HepG2 (cell line): ENCODE results near the gene SLC45A1. TPM values are rescaled to one million over a fixed set of nuclear protein-coding genes. Genes with fewer than 3 reads are reported as not detected.

Experiments
- KAT2B ChIP-seq: fragments of 150-350 bp; IDR thresholded peaks from 2 replicates; pipeline ENCODE4 v1.6.1; 2014; ENCODE audit warnings: low read depth, low read length, borderline replicate concordance
- KAT8 ChIP-seq: IDR thresholded peaks from 2 replicates; pipeline ENCODE4 v1.6.1; 2016; ENCODE audit warnings: missing genetic modification reagents, missing compliant biosample characterization
- LCORL ChIP-seq, 2 experiments: fragments of 450-650 bp in 1 of 2; sonication (generic) in 1 of 2; formaldehyde crosslinking in 1 of 2; IDR thresholded peaks; 2 replicates each; pipeline versions ENCODE4 v1.5.0 to v1.6.1; 2017 to 2020; ENCODE audit warnings: antibody characterized with exemption in 1 of 2, missing genetic modification reagents in 1 of 2
- MEF2D ChIP-seq: sonication (generic); formaldehyde crosslinking; IDR thresholded peaks from 2 replicates; pipeline ENCODE4 v1.5.1; 2020; ENCODE audit warnings: mild to moderate bottlenecking, missing genetic modification reagents
- NFIC ChIP-seq: IDR thresholded peaks from 2 replicates; pipeline ENCODE4 v1.6.1; 2012; ENCODE audit warnings: mild to moderate bottlenecking, low read length, inconsistent platforms
- SNAPC2 ChIP-seq: sonication (generic); formaldehyde crosslinking; IDR thresholded peaks from 2 replicates; pipeline ENCODE4 v1.8.1; 2022; ENCODE audit warnings: mild to moderate bottlenecking, missing genetic modification reagents
- TAF15 ChIP-seq: fragments of 200-400 bp; formaldehyde crosslinking; IDR thresholded peaks from one replicate; pipeline ENCODE4 v1.6.1; 2018; ENCODE audit warnings: mild to moderate bottlenecking, low read depth, low read length; ENCODE audit not compliant: poor library complexity, severe bottlenecking
- ZMYM4 ChIP-seq: sonication (generic); formaldehyde crosslinking; IDR thresholded peaks from 2 replicates; pipeline ENCODE4 v1.8.1; 2023; ENCODE audit warnings: mild to moderate bottlenecking, missing genetic modification reagents
- ZNF44 ChIP-seq: sonication (generic); formaldehyde crosslinking; IDR thresholded peaks from 2 replicates; pipeline ENCODE4 v1.5.1; 2020; ENCODE audit warnings: mild to moderate bottlenecking, missing genetic modification reagents
- ZNF547 ChIP-seq: sonication (generic); formaldehyde crosslinking; IDR thresholded peaks from 2 replicates; pipeline ENCODE4 v1.5.1; 2020; ENCODE audit warnings: mild to moderate bottlenecking, missing genetic modification reagents
- ZNF781 ChIP-seq: sonication (generic); formaldehyde crosslinking; IDR thresholded peaks from 2 replicates; pipeline ENCODE4 v1.5.1; 2020; ENCODE audit warnings: borderline replicate concordance, mild to moderate bottlenecking, missing genetic modification reagents; ENCODE audit errors: not compliant biosample characterization
- polyA plus RNA-seq, 8 experiments: library from polyadenylated mRNA; depleted of rRNA in 3 of 8; stranded (reverse) in 7 of 8; unstranded in 1 of 8; fragments of >200 nt; fragmentation: Illumina TruSeq in 4 of 8; extraction: Trizol in 4 of 8; gene quantifications; 2 replicates each; pipeline versions ENCODE4 v1.2.1 to v1.2.3, GENCODE V29; 2011 to 2016; ENCODE audit warnings: low read depth in 4 of 8, missing spikeins in 1 of 8, mixed read lengths in 1 of 8; ENCODE audit not compliant: insufficient read depth in 1 of 8
- total RNA-seq, 5 experiments: library from RNA; depleted of rRNA; stranded (reverse); fragments of >200 nt; fragmentation: Illumina TruSeq; extraction: Trizol; gene quantifications; 2 replicates each; pipeline ENCODE4 v1.2.3, GENCODE V29; 2016; ENCODE audit warnings: low read depth in 1 of 5
- TF ChIP-seq, protein P1 (sequence below): IDR thresholded peaks from 2 replicates; pipeline ENCODE4 v1.6.1; 2016; ENCODE audit warnings: missing biosample characterization, missing genetic modification reagents, low read depth
- TF ChIP-seq, protein P2 (sequence below): sonication (generic); formaldehyde crosslinking; IDR thresholded peaks from 2 replicates; pipeline ENCODE4 v1.8.0; 2022; ENCODE audit warnings: mild to moderate bottlenecking, missing genetic modification reagents
- TF ChIP-seq, protein P3 (sequence below): sonication (generic); formaldehyde crosslinking; IDR thresholded peaks from 2 replicates; pipeline ENCODE4 v1.4.0; 2020; ENCODE audit warnings: missing genetic modification reagents
- TF ChIP-seq, protein P4 (sequence below): sonication (generic); formaldehyde crosslinking; IDR thresholded peaks from 2 replicates; pipeline ENCODE4 v1.4.0; 2020; ENCODE audit warnings: mild to moderate bottlenecking, missing genetic modification reagents, borderline replicate concordance
- TF ChIP-seq, protein P5 (sequence below): sonication (generic); formaldehyde crosslinking; IDR thresholded peaks from 2 replicates; pipeline ENCODE4 v1.4.0; 2020; ENCODE audit warnings: missing genetic modification reagents

SLC45A1 gene
- total and polyA plus RNA-seq, 2 of the 13 experiments (the other 11 are each of a cell fraction or from before 2014, with no cell fraction given) = not detected

DNA sequence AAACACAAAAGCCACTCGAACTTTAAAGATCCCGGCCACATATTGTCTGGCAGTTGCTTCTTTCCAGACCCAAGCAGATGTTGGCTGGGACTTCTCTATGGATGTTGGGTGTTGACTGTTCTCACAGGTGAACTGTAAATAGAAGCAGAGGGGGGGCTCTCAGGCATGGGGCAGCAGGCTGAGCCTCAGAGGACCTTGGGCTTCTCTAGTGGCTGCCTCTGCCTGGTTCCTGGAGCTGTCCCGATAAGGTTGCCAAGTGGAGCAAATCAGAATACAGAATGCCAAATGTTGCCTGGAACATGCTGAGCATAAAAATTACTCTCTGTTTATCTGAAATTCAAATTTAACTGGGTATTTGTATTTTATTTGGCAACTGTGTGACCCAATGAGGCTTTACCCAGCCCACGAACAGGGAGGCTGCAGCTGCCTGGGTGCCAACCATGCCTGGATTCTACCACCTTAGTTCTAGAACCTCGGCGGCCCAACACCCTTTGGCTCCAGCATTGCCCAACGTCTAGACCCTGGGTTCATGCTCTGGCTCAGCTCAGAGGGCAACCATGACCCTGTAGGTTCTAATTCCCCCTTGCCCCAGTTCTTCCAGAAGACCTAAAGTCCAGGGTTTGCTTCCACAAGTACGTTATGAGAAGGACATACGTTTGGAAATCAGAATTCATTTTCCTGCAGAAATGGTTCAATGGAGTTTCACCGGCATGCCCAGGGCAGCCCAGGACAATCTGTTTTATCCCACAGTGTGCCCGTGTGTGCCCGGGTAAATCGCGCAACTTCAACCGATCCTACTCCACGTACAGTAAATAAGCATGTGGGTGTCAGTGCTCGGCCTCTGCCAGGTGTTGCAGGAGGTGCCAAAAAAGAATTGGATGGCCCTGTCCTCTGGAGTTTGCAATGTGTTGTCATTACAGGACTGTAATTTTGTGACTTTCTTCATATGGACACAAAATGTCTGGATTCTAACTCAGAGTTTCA is 5.4 kb upstream of the SLC45A1 start (continued):
- TF ChIP-seq, protein P1, sequence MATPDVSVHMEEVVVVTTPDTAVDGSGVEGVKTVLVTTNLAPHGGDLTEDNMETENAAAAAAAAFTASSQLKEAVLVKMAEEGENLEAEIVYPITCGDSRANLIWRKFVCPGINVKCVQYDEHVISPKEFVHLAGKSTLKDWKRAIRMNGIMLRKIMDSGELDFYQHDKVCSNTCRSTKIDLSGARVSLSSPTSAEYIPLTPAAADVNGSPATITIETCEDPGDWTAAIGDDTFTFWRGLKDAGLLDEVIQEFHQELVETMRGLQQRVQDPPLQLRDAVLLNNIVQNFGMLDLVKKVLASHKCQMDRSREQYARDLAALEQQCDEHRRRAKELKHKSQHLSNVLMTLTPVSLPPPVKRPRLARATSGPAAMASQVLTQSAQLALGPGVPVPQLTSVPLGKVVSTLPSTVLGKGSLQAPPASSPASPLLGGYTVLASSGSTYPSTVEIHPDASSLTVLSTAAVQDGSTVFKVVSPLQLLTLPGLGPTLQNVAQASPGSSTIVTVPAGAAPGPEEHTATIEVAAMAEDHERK (CRISPR knock-in tag) = no peak
- 0 out of 2 replicates have a peak, but pooled peaks have one; percentile 40 for TF ChIP-seq SNAPC2
- TF ChIP-seq KAT8 (CRISPR knock-in tag) = 0 out of 2 replicates have a peak, but pooled peaks have one; percentile 27
- TF ChIP-seq ZNF547 (CRISPR knock-in tag) = no peak
- TF ChIP-seq ZNF781 (CRISPR knock-in tag) = no peak
- TF ChIP-seq ZMYM4 = peak; percentile 43; the same call in 1 of the 2 replicates
- TF ChIP-seq, protein P2, sequence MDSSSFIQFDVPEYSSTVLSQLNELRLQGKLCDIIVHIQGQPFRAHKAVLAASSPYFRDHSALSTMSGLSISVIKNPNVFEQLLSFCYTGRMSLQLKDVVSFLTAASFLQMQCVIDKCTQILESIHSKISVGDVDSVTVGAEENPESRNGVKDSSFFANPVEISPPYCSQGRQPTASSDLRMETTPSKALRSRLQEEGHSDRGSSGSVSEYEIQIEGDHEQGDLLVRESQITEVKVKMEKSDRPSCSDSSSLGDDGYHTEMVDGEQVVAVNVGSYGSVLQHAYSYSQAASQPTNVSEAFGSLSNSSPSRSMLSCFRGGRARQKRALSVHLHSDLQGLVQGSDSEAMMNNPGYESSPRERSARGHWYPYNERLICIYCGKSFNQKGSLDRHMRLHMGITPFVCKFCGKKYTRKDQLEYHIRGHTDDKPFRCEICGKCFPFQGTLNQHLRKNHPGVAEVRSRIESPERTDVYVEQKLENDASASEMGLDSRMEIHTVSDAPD = 0 out of 2 replicates have a peak, but pooled peaks have one; percentile 43
- no peak; the same call in 1 of the 2 replicates for TF ChIP-seq MEF2D
- TF ChIP-seq, protein P3, sequence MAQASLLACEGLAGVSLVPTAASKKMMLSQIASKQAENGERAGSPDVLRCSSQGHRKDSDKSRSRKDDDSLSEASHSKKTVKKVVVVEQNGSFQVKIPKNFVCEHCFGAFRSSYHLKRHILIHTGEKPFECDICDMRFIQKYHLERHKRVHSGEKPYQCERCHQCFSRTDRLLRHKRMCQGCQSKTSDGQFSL = peak; percentile 71; the same call in 1 of the 2 replicates
- 0 out of 2 replicates have a peak, but pooled peaks have one; percentile 4 for TF ChIP-seq ZNF44 (CRISPR knock-in tag)
- no peak for TF ChIP-seq TAF15
- TF ChIP-seq KAT2B = no peak
- no peak for TF ChIP-seq LCORL (IDR thresholded peaks at IDR 0.05)
- TF ChIP-seq LCORL (CRISPR knock-in tag; IDR thresholded peaks at IDR 0.05) = peak; percentile 73
- TF ChIP-seq NFIC = no peak
- TF ChIP-seq, protein P4, sequence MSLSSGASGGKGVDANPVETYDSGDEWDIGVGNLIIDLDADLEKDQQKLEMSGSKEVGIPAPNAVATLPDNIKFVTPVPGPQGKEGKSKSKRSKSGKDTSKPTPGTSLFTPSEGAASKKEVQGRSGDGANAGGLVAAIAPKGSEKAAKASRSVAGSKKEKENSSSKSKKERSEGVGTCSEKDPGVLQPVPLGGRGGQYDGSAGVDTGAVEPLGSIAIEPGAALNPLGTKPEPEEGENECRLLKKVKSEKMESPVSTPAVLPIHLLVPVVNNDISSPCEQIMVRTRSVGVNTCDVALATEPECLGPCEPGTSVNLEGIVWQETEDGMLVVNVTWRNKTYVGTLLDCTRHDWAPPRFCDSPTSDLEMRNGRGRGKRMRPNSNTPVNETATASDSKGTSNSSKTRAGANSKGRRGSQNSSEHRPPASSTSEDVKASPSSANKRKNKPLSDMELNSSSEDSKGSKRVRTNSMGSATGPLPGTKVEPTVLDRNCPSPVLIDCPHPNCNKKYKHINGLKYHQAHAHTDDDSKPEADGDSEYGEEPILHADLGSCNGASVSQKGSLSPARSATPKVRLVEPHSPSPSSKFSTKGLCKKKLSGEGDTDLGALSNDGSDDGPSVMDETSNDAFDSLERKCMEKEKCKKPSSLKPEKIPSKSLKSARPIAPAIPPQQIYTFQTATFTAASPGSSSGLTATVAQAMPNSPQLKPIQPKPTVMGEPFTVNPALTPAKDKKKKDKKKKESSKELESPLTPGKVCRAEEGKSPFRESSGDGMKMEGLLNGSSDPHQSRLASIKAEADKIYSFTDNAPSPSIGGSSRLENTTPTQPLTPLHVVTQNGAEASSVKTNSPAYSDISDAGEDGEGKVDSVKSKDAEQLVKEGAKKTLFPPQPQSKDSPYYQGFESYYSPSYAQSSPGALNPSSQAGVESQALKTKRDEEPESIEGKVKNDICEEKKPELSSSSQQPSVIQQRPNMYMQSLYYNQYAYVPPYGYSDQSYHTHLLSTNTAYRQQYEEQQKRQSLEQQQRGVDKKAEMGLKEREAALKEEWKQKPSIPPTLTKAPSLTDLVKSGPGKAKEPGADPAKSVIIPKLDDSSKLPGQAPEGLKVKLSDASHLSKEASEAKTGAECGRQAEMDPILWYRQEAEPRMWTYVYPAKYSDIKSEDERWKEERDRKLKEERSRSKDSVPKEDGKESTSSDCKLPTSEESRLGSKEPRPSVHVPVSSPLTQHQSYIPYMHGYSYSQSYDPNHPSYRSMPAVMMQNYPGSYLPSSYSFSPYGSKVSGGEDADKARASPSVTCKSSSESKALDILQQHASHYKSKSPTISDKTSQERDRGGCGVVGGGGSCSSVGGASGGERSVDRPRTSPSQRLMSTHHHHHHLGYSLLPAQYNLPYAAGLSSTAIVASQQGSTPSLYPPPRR (CRISPR knock-in tag) = peak; percentile 71; the same call in 1 of the 2 replicates
- TF ChIP-seq, protein P5, sequence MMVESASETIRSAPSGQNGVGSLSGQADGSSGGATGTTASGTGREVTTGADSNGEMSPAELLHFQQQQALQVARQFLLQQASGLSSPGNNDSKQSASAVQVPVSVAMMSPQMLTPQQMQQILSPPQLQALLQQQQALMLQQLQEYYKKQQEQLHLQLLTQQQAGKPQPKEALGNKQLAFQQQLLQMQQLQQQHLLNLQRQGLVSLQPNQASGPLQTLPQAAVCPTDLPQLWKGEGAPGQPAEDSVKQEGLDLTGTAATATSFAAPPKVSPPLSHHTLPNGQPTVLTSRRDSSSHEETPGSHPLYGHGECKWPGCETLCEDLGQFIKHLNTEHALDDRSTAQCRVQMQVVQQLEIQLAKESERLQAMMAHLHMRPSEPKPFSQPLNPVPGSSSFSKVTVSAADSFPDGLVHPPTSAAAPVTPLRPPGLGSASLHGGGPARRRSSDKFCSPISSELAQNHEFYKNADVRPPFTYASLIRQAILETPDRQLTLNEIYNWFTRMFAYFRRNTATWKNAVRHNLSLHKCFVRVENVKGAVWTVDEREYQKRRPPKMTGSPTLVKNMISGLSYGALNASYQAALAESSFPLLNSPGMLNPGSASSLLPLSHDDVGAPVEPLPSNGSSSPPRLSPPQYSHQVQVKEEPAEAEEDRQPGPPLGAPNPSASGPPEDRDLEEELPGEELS (CRISPR knock-in tag) = peak; percentile 92
